Stomach (tissue), 4 donors: ENCODE data around the gene AK5.

Source experiments
- EP300 ChIP-seq: sonication (generic); formaldehyde crosslinking; IDR thresholded peaks from one replicate; pipeline ENCODE4 v1.6.1; 2017; ENCODE audit warnings: antibody characterized with exemption
- POLR2A ChIP-seq, 4 donors: fragments of 450-650 bp; IDR thresholded peaks; one replicate each; pipeline ENCODE4 v1.6.1; 2016; ENCODE audit warnings: antibody characterized with exemption in 4 of 4, control low read depth in 2 of 4, mild to moderate bottlenecking in 1 of 4, moderate library complexity in 1 of 4
- POLR2AphosphoS5 ChIP-seq, 3 donors: sonication (generic); formaldehyde crosslinking; IDR thresholded peaks; one replicate each; pipeline ENCODE4 v1.6.1; 2016; ENCODE audit warnings: antibody characterized with exemption in 3 of 3
- TF ChIP-seq, protein P1 (sequence below), 7 experiments: fragments of 450-650 bp in 4 of 7; fragments of 200-600 bp in 3 of 7; sonication (generic) in 3 of 7; IDR thresholded peaks; one replicate each; pipeline ENCODE4 v1.5.1; 2016 to 2019; ENCODE audit warnings: antibody characterized with exemption in 7 of 7, control low read depth in 2 of 7, mild to moderate bottlenecking in 1 of 7

DNA sequence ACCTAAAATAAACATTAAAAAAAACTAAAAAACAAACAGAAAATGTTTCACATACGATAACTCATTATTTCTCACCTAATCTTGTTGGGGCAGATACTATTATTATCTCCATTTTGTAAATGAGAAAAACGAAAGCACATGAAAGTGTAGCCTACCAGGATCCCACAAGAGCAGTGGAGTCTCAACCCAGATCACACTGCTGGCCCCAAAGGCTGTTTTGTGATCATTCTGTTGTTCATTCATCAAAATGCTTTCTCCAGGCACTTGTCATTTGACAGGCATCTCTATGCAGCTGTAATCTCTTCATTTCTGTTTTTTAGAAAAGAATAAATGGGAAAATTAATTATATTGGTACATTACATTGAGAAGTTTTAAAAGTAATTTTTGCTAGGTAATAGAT lies 67.5 kb downstream of the AK5 start:
- TF ChIP-seq, protein P1, sequence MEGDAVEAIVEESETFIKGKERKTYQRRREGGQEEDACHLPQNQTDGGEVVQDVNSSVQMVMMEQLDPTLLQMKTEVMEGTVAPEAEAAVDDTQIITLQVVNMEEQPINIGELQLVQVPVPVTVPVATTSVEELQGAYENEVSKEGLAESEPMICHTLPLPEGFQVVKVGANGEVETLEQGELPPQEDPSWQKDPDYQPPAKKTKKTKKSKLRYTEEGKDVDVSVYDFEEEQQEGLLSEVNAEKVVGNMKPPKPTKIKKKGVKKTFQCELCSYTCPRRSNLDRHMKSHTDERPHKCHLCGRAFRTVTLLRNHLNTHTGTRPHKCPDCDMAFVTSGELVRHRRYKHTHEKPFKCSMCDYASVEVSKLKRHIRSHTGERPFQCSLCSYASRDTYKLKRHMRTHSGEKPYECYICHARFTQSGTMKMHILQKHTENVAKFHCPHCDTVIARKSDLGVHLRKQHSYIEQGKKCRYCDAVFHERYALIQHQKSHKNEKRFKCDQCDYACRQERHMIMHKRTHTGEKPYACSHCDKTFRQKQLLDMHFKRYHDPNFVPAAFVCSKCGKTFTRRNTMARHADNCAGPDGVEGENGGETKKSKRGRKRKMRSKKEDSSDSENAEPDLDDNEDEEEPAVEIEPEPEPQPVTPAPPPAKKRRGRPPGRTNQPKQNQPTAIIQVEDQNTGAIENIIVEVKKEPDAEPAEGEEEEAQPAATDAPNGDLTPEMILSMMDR (IDR thresholded peaks at IDR 0.05) = no peak
- TF ChIP-seq POLR2A (IDR thresholded peaks at IDR 0.05) = no peak
- TF ChIP-seq POLR2AphosphoS5 (IDR thresholded peaks at IDR 0.05) = no peak
- no peak for TF ChIP-seq EP300
